Left renal cortex interstitium (tissue), 4 donors: ENCODE data around the gene PPP1R27. TPM values are rescaled to one million over a fixed set of nuclear protein-coding genes. Genes with fewer than 3 reads are reported as not detected.

Experiments used
- DNase-seq, 4 donors: peaks; one replicate each; pipeline ENCODE4 v3.0.0-alpha.2; 2013; ENCODE audit warnings: low read depth in 4 of 4, low spot score in 2 of 4, missing footprints in 1 of 4
- polyA plus RNA-seq, 4 donors: library from polyadenylated mRNA; unstranded; fragments of 120-200 nt; gene quantifications; one replicate each; pipeline ENCODE4 v1.2.1, GENCODE V29; 2013; ENCODE audit not compliant: insufficient read length in 4 of 4

PPP1R27 gene
- polyA plus RNA-seq, 4 donors: 0.23 to 0.46 (median 0.37) TPM

DNA sequence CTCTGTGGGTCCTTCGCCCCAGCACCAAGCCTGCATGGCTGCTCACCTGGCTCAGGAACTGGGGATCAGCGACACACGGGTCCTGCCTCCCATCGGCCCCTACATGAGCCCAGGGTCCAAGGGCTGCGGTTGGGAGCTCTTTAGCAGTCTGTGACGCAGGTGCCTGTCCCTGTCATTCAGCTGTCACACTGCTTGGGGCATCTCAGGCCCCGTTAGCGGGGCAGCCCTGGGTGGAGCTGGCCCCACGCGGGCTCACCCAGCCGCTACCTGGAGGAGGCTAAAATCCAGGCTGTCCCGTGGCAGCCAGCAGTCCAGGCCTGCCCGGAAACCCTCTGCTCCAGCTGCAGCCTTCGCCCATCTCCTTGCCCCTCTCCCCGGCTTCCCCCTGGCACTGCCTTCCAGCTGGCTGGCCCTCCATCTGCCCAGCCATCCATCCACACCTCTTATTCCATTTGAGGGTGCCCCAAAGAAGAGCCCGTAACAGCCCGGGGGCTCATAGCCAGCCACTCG is 27.6 kb downstream of the PPP1R27 start:
- DNase-seq: no peak

DNA sequence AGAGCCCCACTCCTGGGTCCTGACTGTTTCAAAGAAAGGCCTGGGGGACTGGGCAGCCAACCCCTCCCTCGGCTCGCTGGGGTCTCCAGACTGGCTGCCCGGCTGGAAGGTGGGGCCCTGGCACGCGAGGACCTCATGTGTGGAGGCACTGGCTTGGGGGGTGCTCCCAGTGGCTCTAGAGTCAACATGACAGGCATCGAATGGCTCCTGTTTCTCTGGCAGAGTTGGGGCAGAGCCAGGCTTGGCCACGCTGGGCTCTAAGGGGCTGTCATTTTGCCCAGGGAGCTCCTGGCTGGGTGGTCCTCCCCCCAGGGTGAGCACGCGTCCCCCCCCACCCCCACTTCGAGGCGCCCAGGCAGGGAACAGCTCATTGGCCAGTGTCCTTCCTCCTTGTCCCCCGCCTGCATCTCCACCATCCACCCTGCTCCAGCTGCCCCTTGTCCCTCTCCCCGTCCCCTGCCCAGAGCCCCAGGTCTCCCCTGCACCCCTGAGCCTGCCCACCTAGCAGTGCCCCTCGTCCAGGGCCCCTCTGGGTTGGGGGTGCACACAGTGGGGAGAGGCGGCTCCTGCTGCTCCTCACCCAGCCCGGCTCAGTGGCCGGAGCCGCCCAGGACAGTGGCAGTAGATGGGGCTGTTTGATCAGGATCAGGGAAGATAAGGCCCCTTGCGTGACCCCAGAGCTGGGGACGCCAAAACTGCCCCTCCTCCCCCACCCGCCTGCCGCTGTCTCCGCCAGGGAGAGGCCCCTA is 28.2 kb downstream of the PPP1R27 start:
- DNase-seq: no peak

DNA sequence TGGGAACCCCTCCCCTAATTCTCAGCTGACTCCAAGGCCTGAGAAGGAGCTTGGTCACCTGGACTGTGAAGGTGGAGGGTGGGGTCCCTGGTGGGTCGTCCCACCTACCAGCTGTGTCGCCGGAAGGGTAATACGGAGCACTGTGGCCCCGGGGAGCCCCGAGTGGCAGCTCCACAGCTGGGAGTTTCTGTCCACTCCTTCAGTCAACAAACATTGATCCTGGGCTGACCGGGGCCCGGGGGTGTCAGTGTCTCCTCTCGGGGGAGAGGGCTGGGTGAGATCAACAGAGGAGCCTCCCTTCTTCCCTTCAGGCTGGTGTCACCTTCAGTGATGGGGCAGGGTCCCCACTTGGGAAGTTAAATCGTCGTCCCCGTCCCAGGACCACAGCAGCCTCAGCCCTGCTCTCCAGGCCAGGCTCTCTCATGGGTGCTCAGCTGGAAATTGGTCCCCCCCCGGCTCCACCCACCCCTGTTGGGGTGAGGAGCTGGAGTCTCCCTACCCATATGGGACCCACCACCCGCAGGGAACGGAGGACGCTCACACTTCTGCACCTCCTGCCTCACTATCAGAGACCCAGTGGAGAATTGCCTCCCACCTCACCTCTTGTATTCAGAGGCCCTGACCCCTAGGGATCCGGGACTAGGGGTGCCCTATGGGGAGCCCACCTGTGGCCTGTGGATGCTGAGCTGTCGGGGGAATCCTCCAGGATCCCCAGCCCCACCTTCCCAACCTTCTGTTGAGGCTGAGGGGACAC is 29.0 kb downstream of the PPP1R27 start:
- DNase-seq: no peak

DNA sequence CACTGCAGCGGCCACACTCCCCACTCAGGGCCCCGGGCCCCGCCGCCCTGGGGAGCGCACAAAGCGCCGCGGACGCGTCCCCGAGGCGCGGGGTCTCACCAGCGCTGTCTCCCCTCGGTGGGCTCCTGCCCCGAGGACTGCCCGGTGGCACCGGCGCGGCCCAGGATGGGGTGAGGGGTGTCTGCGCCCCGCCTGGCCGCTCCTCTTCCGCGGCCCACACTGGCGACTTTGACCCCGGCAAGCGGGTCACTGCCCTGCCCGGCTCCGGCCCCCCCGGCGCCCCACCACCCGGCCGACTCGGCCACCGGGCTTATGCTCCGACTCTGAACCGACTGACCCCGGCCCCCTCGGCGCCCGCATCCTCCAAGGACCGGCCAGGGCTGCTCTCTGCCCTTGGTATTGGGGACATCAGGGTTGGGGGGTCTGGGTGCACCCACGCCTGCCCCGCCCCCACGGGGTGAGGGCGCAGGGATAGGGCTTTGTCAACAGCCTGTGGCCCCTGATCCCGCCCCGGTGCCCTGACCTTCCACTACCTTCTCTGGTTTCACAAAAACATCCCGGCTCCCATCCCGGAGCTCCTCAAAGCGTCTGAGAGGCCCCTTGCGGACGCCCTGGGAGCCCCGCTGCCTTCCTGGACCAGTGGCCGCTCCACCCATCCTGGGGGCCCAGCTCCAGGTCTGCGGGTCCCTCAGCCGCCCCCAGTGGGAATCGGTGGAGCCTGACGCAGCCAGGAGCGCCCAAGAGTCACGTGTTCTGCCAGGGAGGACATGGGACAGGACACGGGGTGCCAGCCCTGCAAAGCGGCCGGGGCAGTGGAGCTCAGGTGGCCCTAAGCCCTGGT is 30.1 kb downstream of the PPP1R27 start:
- no peak for DNase-seq

DNA sequence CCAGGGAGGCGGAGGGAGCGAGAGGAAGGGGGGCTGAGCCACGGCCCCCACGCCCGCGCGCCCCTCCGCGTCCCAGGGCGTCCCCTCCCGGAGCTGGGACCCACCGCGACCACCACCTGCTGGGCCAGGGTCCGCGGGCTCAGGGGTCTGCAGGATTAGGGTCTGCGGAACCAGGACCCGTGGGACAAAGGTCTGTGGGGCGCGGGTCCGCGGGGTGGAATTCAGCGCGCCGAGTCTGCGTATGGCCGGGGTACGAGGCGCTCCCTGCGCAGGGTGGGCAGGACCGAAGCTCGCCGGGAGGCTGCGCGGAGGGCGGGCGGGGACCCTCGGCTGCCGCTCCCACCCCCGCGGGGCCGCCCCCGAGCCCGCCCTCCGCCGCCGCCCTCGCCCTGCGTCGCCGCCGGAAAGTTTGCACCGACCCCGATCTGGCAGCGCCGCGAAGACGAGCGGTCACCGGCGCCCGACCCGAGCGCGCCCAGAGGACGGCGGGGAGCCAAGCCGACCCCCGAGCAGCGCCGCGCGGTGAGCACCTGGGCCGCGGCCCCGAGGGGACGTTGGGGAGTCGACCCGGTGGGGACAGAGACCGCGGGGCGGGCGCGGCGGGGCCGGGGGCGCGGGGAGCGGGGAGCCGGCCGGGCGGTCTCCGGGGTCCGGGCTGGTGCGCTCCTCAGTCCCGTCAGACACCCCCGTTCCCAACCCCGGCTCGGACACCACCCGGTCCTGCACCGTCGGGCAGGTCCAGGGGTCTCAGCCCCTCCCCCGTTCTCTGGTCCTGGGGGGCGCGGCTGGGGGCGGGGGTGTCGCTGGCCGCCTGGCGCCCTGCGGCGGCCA is 30.9 kb downstream of the PPP1R27 start, which contains the start of gene GCGR:
Gene GCGR (plus strand): TSS at position 423 of the 831 bp plus-strand sequence. CDS start 4,869 bp downstream, outside the sequence.
- no peak for DNase-seq

DNA sequence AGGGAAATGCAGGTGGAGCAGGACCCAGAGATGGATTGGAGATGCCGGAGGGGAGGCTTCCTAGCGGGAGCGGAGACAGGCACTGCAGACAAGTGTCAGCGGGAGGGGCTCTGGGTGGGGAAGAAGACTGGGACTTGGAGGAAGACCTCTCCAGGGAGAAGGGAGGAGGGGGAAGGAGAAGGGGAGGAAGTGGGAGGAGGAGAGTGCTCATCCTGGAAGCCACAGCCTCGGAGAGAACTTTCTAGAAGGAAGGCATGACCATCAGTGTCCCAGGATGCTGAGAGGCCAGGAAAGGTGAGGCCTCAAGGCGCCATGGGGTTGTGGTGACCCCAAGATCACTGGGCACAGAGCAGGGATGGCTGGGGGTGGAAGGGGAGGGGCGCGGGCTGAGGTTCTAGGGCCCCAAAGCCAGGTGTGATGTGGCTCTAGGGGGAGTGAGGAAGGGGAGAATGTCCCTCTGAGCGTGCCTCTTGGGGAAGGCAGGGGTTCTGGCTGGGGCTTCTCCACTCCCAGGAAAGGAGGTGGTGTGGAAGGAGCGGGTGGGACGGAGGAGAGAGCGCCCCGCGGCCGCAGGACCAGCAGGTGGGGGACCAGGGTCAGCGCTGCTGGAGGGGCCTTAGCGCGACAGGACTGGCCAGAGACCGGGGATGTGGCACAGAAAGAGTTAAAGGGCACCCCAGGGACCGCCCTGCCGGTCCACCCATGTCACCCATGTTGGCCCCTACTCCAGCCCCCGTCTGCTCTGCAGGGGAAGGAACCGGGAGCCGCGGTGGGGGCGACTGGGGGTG is 31.8 kb downstream of the PPP1R27 start:
- no peak for DNase-seq

DNA sequence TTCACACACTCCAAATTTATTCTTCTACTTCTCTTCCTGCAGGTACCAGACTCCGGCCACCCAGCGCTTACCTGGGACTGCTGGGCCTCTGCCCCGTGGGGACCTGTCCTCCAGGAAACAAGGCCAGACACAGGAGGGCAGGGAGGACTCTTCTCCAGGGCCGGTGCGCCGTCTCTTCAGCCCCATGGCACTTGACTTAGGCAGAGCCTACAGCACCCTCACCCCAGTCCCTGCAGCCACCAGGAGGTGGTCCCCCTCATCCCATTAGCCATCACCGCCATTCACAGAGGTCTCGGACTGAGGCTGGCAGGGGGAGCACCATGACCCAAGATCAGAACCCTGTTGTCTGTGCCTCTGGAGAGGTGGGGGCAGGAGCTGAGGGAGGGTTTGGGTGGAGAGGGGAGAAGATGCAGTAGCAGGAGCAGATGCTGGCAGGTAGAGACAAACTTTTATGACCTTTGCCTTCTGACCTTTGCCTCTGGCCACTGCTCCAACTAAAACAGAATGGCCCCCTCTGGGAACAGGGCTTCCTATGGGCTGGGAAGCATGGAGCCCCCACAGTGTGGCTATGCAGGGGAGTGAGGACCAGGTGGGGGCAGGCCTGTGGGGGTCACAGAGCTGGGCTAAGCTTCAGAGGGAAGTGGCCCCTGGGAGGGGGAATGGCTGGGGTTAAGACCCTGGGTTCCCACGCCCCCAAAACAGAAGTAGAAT is 32.6 kb downstream of the PPP1R27 start:
- DNase-seq: no peak

DNA sequence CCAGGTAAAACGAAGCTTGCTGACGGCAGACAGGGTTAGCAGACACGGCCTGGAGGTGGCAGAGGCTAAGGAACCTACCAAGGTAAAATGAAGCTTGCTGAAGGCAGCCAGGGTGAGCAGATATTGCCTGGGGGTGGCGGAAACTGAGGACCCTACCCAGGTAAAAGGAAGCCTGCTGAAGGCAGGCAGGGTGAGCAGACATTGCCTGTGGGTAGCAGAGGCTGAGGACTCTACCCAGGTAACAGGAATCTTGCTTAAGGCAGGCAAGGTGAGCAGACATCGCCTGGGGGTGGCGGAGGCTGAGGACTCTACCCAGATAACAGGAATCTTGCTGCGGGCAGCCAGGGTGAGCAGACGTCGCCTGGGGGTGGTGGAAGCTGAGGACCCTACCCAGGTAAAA is 33.5 kb downstream of the PPP1R27 start:
- no peak for DNase-seq

DNA sequence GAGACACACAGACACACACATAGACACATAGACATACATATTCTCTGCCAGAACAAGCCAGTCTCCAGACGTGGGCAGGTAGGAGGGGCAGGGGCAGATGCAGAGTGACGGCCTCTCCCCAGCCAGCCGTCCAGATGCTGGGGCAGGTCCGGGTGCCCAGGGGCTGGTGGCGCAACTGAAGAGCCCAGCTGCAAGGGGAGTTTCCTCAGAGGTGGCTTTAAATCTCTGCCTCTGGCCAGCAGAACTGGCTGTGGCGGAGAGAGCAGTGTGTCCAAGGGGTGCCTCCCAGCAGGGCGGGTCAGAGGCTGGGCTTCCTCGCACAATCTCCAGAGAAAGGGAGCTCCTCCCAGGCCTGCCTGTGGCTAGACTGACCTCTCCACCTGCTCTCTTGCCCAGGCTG is 40.3 kb downstream of the PPP1R27 start:
- DNase-seq: no peak

DNA sequence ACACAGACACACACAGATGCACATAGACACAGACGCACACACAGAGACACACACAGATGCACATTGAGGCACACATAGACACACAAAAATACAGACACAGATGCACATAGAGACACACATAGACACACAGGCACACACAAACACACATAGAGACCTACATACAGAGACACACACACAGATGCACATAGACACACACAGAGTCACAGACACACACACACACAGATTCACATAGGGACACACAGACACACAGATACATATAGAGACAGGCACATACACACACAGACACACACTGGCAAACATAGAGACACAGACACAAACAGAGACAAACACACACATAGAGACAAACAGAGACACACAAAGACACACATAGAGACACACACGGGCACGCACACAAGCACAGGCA is 40.8 kb downstream of the PPP1R27 start:
- DNase-seq: no peak

DNA sequence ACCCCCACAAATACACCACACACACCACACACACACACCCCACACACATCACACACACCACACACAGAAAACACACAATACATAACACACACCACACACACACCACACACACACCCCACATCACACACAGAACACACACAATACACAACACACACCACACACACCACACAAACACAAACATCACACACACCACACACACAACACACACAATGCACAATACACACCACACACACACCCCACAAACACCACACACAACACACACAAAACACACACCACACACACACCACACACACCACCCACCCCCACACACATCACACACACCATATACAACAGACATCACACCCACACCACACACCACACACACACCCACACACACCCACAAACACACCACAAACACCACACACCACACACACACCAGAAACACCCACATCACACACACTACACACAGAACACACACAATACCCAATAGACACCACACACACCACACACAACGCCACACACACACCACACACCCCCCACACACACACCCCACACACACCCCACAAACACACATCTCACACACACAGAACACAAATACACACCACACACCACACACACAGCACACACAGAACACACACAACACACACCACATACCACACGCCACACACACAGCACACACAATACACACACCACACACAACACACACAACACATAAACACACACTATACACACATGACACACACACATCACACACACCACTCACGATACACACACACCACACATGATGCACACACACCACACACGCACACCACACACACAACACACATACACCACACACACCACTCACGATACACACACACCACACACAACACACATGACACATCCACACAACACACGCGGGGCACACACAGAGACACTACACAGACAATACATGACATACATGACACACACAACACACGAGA is 41.9 kb downstream of the PPP1R27 start:
- DNase-seq: no peak

Other genes starting within 250 kb of the PPP1R27 start
- 10 to 100 TPM; 51.2 to 75.3 (median 63.8) TPM for gene NPLOC4, start 197.9 kb downstream of the PPP1R27 start, polyA plus RNA-seq
- gene TSPAN10, start 197.9 kb downstream of the PPP1R27 start, polyA plus RNA-seq: 1 to 10 TPM; 1.9 to 7.7 (median 2.8) TPM
- 10 to 100 TPM; 13.5 to 16.8 (median 14.8) TPM for gene PDE6G, start 178.5 kb downstream of the PPP1R27 start, polyA plus RNA-seq
- 10 to 100 TPM; 14.6 to 28.2 (median 19.5) TPM for gene OXLD1, start 168.4 kb downstream of the PPP1R27 start, polyA plus RNA-seq
- gene CCDC137, start 168.3 kb downstream of the PPP1R27 start, polyA plus RNA-seq: 10 to 100 TPM; 11.4 to 21.0 (median 19.0) TPM
- gene ARL16, start 151.3 kb downstream of the PPP1R27 start, polyA plus RNA-seq: 10 to 100 TPM; 37.0 to 54.7 (median 45.8) TPM
- gene HGS, start 151.0 kb downstream of the PPP1R27 start, polyA plus RNA-seq: 100 to 1,000 TPM in 2 of 4 donors, 10 to 100 TPM in 2; 79.9 to 124 (median 96.4) TPM
- 10 to 100 TPM; 41.0 to 70.1 (median 51.4) TPM for gene MRPL12, start 131.7 kb downstream of the PPP1R27 start, polyA plus RNA-seq
- 10 to 100 TPM; 11.7 to 22.9 (median 20.5) TPM for gene SLC25A10, start 122.8 kb downstream of the PPP1R27 start, polyA plus RNA-seq
- 10 to 100 TPM in 2 of 4 donors, 1 to 10 TPM in 2; 8.6 to 18.5 (median 12.7) TPM for gene GCGR, start 30.9 kb downstream of the PPP1R27 start, polyA plus RNA-seq
- gene MCRIP1, start 1.8 kb downstream of the PPP1R27 start, polyA plus RNA-seq: 100 to 1,000 TPM in 2 of 4 donors, 10 to 100 TPM in 2; 69.8 to 134 (median 107) TPM
- 100 to 1,000 TPM; 397 to 434 (median 411) TPM for gene P4HB, start 25.5 kb upstream of the PPP1R27 start, polyA plus RNA-seq
- gene ARHGDIA, start 36.3 kb upstream of the PPP1R27 start, polyA plus RNA-seq: 100 to 1,000 TPM; 156 to 249 (median 195) TPM
- gene ALYREF, start 56.5 kb upstream of the PPP1R27 start, polyA plus RNA-seq: 100 to 1,000 TPM in 1 of 4 donors, 10 to 100 TPM in 3; 66.6 to 107 (median 76.3) TPM
- gene ANAPC11, start 56.7 kb upstream of the PPP1R27 start, polyA plus RNA-seq: 100 to 1,000 TPM in 2 of 4 donors, 10 to 100 TPM in 2; 72.2 to 130 (median 96.2) TPM
- gene NPB, start 67.2 kb upstream of the PPP1R27 start, polyA plus RNA-seq: 1 to 10 TPM in 1 of 4 donors, under 1 TPM in 3; 0.39 to 1.5 (median 0.52) TPM
- gene PCYT2, start 76.3 kb upstream of the PPP1R27 start, polyA plus RNA-seq: 10 to 100 TPM; 45.7 to 55.9 (median 49.5) TPM
- 10 to 100 TPM in 3 of 4 donors, 1 to 10 TPM in 1; 9.6 to 19.6 (median 14.7) TPM for gene SIRT7, start 83.1 kb upstream of the PPP1R27 start, polyA plus RNA-seq
- 10 to 100 TPM in 3 of 4 donors, 1 to 10 TPM in 1; 9.8 to 15.4 (median 11.9) TPM for gene MAFG, start 92.7 kb upstream of the PPP1R27 start, polyA plus RNA-seq
- 10 to 100 TPM; 27.6 to 38.1 (median 31.7) TPM for gene PYCR1, start 102.2 kb upstream of the PPP1R27 start, polyA plus RNA-seq
- under 1 TPM in 3 of 4 donors, not detected in 1; 0.14 to 0.33 (median 0.24) TPM for gene MYADML2, start 112.2 kb upstream of the PPP1R27 start, polyA plus RNA-seq
- gene NOTUM, start 126.1 kb upstream of the PPP1R27 start, polyA plus RNA-seq: 1 to 10 TPM; 2.1 to 3.2 (median 2.8) TPM
- gene ASPSCR1, start 142.6 kb upstream of the PPP1R27 start, polyA plus RNA-seq: 10 to 100 TPM; 22.1 to 40.1 (median 35.8) TPM
- 10 to 100 TPM; 36.3 to 49.2 (median 45.1) TPM for gene CENPX, start 187.8 kb upstream of the PPP1R27 start, polyA plus RNA-seq
- gene LRRC45, start 188.3 kb upstream of the PPP1R27 start, polyA plus RNA-seq: 10 to 100 TPM in 3 of 4 donors, 1 to 10 TPM in 1; 10.0 to 19.6 (median 17.1) TPM
- 10 to 100 TPM in 3 of 4 donors, 1 to 10 TPM in 1; 8.6 to 17.0 (median 14.9) TPM for gene RAC3, start 196.6 kb upstream of the PPP1R27 start, polyA plus RNA-seq
- 100 to 1,000 TPM in 1 of 4 donors, 10 to 100 TPM in 3; 79.6 to 138 (median 86.5) TPM for gene DCXR, start 202.6 kb upstream of the PPP1R27 start, polyA plus RNA-seq
- 10 to 100 TPM; 38.2 to 67.5 (median 52.2) TPM for gene RFNG, start 216.8 kb upstream of the PPP1R27 start, polyA plus RNA-seq
- gene GPS1, start 216.8 kb upstream of the PPP1R27 start, polyA plus RNA-seq: 100 to 1,000 TPM in 3 of 4 donors, 10 to 100 TPM in 1; 98.9 to 158 (median 137) TPM
- gene DUS1L, start 230.8 kb upstream of the PPP1R27 start, polyA plus RNA-seq: 10 to 100 TPM; 67.0 to 99.5 (median 97.0) TPM